HG03097 (cell line): Measurements from ENCODE around the gene CFTR.

ENCODE experiments used
- ATAC-seq: cut with Tn5 transposase; IDR thresholded peaks from one replicate; pipeline ENCODE4 v1.9.1; 2021; ENCODE audit not compliant: unreplicated experiment, low FRiP score

Gene CFTR

GRCh38 chr7:117640465-117640864, 160.6 kb downstream of the CFTR start:
- no peak for ATAC-seq

DNA sequence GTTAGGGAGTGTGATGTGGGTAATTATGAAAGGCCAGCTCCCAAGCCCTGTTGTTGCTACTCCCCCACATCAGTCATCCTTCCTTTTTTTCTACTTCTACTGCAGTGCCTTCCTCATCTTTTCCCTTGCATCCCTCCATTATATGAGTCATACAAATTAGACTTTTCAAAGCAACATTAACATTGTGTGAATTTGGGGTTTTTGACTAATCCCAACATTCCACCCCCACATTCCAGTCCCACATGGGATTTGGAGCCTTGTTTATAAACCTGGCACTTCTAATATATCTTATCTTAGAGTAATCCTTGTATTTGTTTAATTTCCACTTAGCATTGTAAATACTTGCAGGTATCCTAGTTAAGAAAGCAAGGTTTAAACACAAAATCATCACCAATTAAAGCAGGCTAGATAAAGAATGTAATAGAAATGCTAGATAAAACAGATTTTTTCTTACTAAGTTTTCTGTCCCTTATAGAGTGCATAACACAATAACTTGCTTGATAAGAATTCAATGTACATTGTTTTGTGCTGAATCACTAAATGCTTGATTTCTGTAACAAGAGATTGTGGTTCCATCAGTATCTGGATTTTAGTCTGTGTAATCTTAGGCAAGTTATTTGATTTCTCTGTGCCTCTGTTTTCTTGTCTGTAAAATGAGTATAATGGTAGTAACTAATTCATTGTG, 165.8 kb downstream of the CFTR start:
- ATAC-seq = no peak

GRCh38 chr7:117648203-117648866, 168.5 kb downstream of the CFTR start:
- ATAC-seq = no peak

DNA sequence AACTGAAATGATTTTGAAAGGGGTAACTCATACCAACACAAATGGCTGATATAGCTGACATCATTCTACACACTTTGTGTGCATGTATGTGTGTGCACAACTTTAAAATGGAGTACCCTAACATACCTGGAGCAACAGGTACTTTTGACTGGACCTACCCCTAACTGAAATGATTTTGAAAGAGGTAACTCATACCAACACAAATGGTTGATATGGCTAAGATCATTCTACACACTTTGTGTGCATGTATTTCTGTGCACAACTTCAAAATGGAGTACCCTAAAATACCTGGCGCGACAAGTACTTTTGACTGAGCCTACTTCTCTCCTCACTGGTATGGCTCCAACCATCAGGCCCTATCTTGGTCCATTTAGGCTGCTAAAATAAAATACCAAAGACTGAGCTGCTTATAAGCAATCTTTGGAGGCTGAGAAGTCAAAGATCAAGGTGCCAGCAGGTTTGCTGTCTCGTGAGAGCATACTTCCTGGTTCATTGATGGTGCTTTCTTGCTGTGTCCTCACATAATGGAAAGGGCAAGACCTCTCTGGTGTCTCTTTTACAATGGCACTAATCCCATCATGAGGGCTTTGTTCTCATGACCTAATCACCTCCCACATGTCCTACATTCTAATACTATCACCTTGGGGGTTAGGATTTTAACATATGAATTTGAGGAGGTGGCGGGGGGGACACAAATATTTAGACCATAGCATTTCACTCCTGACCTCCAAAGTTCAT, 173.3 kb downstream of the CFTR start:
- no peak for ATAC-seq

DNA sequence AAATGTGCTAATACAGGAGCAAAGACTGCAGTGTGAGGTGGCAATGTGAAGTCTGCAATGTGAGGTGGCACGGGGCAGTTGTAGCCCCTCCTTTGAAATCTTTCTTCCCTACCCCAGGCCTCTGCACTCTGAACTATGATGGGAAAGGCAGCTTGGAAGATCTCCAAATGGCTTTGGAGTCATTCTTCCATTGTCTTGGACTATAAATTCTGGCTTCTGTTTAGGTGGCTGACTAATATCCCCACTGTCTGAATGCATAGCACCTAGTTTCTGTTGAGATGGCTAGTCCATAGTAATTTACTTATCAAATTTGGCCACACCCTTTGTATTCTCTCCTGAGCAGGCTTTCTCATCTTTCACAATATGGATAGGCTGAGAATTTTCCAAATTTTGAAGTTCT, 175.0 kb downstream of the CFTR start:
- ATAC-seq = no peak

GRCh38 chr7:117656806-117657205, 177.0 kb downstream of the CFTR start:
- no peak for ATAC-seq

GRCh38 chr7:117659531-117660011, 179.7 kb downstream of the CFTR start:
- ATAC-seq = no peak

DNA sequence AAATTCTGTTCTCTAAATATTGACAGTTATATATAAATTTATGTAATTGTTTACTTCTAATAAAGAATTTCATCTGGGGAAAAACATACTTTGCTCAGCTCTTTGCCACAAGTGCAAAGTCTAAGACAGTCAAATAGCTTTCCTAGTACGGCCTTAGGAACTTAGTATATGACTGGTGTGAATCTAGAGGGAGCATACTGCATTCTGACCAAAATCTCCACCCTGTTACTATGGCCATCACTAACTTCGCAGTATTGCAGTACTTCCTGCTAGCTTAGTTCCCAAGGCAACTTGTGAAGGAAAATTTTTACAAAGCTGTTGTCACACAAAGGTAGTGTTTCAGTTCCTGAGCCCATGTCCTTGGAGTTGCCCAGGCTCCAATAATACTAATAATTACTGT, 181.5 kb downstream of the CFTR start:
- ATAC-seq = no peak

DNA sequence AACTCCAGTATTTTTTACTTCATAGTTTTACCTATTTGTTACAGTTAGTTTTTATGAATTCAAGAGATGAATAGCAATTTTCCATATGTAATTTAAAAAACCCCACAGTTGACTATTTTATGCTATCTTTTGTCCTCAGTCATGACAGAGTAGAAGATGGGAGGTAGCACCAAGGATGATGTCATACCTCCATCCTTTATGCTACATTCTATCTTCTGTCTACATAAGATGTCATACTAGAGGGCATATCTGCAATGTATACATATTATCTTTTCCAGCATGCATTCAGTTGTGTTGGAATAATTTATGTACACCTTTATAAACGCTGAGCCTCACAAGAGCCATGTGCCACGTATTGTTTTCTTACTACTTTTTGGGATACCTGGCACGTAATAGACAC, 184.2 kb downstream of the CFTR start:
- ATAC-seq = no peak

DNA sequence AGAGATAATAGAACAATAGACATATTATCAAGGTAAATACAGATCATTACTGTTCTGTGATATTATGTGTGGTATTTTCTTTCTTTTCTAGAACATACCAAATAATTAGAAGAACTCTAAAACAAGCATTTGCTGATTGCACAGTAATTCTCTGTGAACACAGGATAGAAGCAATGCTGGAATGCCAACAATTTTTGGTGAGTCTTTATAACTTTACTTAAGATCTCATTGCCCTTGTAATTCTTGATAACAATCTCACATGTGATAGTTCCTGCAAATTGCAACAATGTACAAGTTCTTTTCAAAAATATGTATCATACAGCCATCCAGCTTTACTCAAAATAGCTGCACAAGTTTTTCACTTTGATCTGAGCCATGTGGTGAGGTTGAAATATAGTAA, 185.5 kb downstream of the CFTR start:
- no peak for ATAC-seq

DNA sequence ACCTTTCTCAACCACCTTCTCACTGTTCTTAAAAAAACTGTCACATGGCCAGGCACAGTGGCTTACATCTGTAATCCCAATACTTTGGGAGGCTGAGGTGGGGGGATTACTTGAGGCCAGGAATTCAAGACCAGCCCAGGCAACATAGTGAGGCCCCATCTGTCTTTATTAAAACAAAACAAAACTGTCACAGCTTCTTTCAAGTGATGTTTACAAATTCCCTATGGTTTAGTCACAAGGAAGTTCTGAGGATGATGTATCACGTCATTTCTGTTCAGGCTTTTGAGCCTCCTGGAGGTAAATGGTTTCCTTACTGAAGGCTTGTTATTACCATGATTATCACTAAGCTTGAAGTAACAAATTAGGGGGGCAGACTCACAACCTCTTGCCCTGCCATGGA, 186.2 kb downstream of the CFTR start:
- no peak for ATAC-seq

- ATAC-seq = no peak
Observed at GRCh38 chr7:117666689-117667088, 186.9 kb downstream of the CFTR start.

- ATAC-seq = no peak
Observed at GRCh38 chr7:117667456-117667855, 187.6 kb downstream of the CFTR start.

GRCh38 chr7:117669818-117670217, 190.0 kb downstream of the CFTR start:
- no peak for ATAC-seq

GRCh38 chr7:117672453-117672852, 192.6 kb downstream of the CFTR start:
- ATAC-seq = no peak

DNA sequence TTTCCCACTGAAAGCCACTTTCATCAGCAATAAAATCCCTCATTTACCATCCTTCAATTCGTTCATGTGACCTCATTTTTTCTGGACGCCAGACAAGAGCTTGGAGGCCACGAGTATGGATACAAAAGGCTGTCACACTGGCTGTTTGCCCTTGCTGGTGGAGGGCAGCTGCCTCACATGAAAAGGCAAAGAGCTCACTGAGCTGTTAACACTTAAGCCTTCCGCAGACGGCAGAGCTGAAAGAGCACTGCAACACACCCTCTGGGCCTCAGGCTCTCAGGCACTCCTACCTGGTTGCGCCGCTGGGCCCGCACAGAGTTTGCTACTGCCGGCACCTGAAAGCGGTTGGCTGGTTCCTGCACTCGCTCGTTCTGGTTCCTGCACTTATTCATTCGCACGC, 193.5 kb downstream of the CFTR start:
- no peak for ATAC-seq

DNA sequence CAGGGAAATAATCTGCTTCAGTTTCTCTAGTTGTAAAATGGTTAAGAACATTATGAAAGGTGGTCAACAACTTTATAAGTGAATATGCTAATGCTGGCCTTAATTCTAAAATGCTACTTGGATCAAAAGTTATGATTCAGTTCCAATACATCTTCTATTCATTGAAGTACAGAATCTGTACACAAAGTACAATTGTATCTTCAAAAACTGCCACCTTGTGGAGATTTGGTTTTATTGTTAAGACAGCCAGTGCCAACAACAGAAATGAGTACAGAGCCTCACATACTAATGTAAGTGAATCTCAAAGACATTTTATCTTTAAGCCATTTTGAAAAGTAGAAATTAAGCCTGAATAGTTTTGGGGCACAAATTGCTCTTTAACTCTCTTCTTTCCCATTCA, 194.0 kb downstream of the CFTR start:
- no peak for ATAC-seq

GRCh38 chr7:117674617-117675016, 194.8 kb downstream of the CFTR start:
- ATAC-seq = no peak

DNA sequence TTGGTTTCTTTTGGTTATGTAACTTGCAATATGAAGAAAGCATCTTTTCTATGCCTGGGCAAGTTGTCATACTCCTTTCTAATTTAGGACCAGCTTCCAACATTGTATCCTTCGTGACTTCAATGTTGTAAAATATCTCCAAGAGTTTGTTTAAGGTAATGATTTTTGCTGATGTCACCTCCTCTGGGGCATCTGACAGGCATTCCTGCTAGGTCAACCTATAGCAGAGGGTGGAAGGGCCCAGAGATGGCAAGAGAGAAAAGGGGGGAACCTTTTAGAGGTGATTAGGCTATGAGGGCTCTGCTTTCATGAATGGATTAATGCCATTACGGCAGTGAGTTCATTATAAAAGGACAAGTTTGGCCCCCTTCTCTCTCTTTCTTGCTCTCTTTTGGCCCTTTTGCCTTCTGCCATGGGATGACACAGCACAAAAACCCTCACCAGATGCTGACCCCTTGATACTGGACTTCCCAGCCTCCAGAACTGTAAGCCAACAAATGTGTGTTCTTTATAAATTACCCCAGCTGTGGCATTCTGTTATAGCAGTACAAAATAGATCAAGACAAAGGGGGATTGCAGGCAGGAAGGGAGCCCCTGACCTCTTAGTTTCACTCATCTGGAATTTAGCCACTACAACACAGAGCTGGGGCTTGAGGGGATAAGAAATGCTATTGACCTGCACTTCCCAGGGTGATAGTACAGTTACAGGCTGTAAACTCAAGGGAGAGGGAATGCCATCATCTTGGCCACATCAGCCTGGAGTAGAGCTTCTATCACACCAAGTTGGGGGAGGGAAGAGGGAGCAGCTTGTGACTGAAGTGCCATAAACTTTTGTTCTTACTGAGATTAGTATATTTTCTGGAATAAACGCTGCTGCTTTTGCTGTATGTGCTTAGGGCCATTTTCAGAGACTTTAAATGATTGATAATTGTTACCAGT, 195.9 kb downstream of the CFTR start:
- ATAC-seq = no peak

GRCh38 chr7:117679120-117679519, 199.3 kb downstream of the CFTR start:
- no peak for ATAC-seq
